ENCODE measurements around the gene OVCH1. TPM values are rescaled to one million over a fixed set of nuclear protein-coding genes. Genes with fewer than 3 reads are reported as not detected.

The OVCH1 gene
- total and polyA plus RNA-seq, 2 experiments from 2014 or later = 0.53 TPM; not detected in 1

DNA sequence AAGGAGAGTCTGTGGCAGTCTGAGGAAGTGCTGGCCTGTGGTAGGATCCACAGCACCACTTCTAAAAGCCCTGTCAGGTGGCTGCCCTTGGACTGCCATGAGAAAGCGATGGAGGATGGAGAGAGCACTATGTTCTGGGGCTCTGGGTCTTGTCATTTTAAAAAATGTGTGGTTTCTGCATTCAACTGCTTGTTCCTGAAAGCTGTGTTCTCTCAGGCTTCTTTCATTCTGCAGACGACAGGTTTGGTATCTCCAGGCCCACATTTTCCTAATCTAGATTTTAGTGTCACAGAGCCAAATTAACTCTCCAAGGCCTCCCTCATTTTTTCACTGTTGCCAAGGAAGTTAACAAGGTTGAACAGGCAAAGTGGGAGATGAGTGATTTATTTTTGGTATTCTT, 10.5 kb downstream of the OVCH1 start:
- H3K27ac ChIP-seq = no peak overlapping the region
- no peaks in the 10 kb centered on the region for H3K4me1 ChIP-seq (ENCODE audit: insufficient read depth)
- DNase-seq (ENCODE audit: low spot score) = no peak
- H4K20me1 ChIP-seq (ENCODE audit: insufficient read depth, poor library complexity, severe bottlenecking) = no peaks in the 10 kb centered on the region
- H3K79me2 ChIP-seq = no peaks in the 10 kb centered on the region
- no peaks in the 10 kb centered on the region for H3K27me3 ChIP-seq
- WGBS (ENCODE audit: low lambda C conversion rate, missing lambda C conversion rate) = 78% methylated on average over 2 of the region's 2 CpGs
- no peaks in the 10 kb centered on the region for H3K36me3 ChIP-seq (replicated peaks; ENCODE audit: insufficient read depth, low read depth)
- H3K4me2 ChIP-seq = no peak overlapping the region
- TF ChIP-seq, protein P1, sequence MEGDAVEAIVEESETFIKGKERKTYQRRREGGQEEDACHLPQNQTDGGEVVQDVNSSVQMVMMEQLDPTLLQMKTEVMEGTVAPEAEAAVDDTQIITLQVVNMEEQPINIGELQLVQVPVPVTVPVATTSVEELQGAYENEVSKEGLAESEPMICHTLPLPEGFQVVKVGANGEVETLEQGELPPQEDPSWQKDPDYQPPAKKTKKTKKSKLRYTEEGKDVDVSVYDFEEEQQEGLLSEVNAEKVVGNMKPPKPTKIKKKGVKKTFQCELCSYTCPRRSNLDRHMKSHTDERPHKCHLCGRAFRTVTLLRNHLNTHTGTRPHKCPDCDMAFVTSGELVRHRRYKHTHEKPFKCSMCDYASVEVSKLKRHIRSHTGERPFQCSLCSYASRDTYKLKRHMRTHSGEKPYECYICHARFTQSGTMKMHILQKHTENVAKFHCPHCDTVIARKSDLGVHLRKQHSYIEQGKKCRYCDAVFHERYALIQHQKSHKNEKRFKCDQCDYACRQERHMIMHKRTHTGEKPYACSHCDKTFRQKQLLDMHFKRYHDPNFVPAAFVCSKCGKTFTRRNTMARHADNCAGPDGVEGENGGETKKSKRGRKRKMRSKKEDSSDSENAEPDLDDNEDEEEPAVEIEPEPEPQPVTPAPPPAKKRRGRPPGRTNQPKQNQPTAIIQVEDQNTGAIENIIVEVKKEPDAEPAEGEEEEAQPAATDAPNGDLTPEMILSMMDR (IDR thresholded peaks at IDR 0.05; ENCODE audit: poor library complexity) = no peak
- TF ChIP-seq EZH2phosphoT487 (IDR thresholded peaks at IDR 0.05; ENCODE audit: low read depth, severe bottlenecking, unreplicated experiment) = no peak
- no peak for TF ChIP-seq EZH2 (IDR thresholded peaks at IDR 0.05; ENCODE audit: borderline replicate concordance)
- H2AFZ ChIP-seq = no peak overlapping the region
- H3K4me3 ChIP-seq = no peak overlapping the region
- no peaks in the 10 kb centered on the region for H3K9me2 ChIP-seq (replicated peaks; ENCODE audit: insufficient read depth)
- no peaks in the 10 kb centered on the region for H3K9me3 ChIP-seq (ENCODE audit: low read depth)

DNA sequence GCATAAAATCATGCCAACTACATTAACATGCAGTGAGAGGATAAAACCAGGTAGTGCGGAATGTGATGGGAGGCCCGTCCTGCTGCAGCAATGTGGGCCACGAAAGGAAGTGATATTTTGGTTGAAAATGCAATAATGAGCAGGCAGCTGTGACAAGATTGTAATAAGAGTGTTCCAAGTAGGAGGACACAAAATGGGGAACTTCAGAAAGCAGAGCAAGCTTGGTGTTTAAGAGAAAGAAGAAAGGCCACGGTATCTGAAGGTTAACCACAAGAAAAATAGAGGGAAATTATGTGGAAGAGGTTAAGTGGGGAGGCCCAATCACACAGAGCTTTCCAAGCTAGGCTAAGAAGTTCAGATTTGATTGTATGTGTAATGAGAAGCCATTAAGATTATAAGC, 34.3 kb downstream of the OVCH1 start:
- 95% methylated on average over 4 of the region's 4 CpGs for WGBS (ENCODE audit: low lambda C conversion rate, missing lambda C conversion rate)
- H4K20me1 ChIP-seq (ENCODE audit: insufficient read depth, poor library complexity, severe bottlenecking) = no peaks in the 10 kb centered on the region
- H2AFZ ChIP-seq = no peak overlapping the region
- DNase-seq (ENCODE audit: low spot score) = no peak
- H3K4me2 ChIP-seq = no peak overlapping the region
- no peaks in the 10 kb centered on the region for H3K36me3 ChIP-seq (replicated peaks; ENCODE audit: insufficient read depth, low read depth)
- H3K27ac ChIP-seq = no peak overlapping the region
- TF ChIP-seq EZH2phosphoT487 (IDR thresholded peaks at IDR 0.05; ENCODE audit: low read depth, severe bottlenecking, unreplicated experiment) = no peak
- no peak for TF ChIP-seq EZH2 (IDR thresholded peaks at IDR 0.05; ENCODE audit: borderline replicate concordance)
- TF ChIP-seq, protein P1 (IDR thresholded peaks at IDR 0.05; ENCODE audit: poor library complexity) = no peak
- H3K79me2 ChIP-seq = no peaks in the 10 kb centered on the region
- no peaks in the 10 kb centered on the region for H3K9me3 ChIP-seq (ENCODE audit: low read depth)
- H3K4me1 ChIP-seq (ENCODE audit: insufficient read depth) = no peaks in the 10 kb centered on the region
- H3K9me2 ChIP-seq (replicated peaks; ENCODE audit: insufficient read depth) = no peaks in the 10 kb centered on the region
- H3K27me3 ChIP-seq = no peaks in the 10 kb centered on the region
- H3K4me3 ChIP-seq = no peak overlapping the region

DNA sequence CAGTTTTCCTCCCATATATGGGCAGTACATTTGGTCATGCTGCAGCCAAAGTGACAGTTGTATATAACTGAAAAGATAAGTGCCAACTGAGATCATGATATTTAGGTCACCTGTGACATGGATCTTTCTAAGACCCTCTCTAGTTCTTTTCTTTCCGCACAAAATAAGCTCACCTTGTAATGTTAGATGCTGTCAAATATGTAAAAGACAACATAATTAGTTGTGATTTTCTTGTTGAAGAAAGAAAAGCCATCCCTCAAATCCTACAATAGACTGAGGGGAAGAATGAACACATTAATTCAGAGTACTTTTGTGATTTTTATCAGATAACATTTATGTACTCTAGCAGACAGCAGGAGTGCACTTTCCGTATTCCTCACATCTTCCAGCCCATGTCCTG, 37.4 kb downstream of the OVCH1 start:
- Histone ChIP-seq H3K4me1 (ENCODE audit: insufficient read depth) (no peaks in the 10 kb centered on the region), H3K4me3 (no peak overlapping the region), H3K4me2 (no peak overlapping the region), H3K27ac (no peak overlapping the region), H3K79me2 (no peaks in the 10 kb centered on the region), H4K20me1 (ENCODE audit: insufficient read depth, poor library complexity, severe bottlenecking) (no peaks in the 10 kb centered on the region), H2AFZ (no peak overlapping the region), H3K36me3 (replicated peaks; ENCODE audit: insufficient read depth, low read depth) (no peaks in the 10 kb centered on the region), H3K27me3 (no peaks in the 10 kb centered on the region), H3K9me3 (ENCODE audit: low read depth) (no peaks in the 10 kb centered on the region), H3K9me2 (replicated peaks; ENCODE audit: insufficient read depth) (no peaks in the 10 kb centered on the region)
- DNase-seq (ENCODE audit: low spot score) = no peak
- 87% methylated on average over 2 of the region's 2 CpGs for WGBS (ENCODE audit: low lambda C conversion rate, missing lambda C conversion rate)
- TF ChIP-seq EZH2 (IDR thresholded peaks at IDR 0.05; ENCODE audit: borderline replicate concordance) = no peak
- TF ChIP-seq, protein P1 (IDR thresholded peaks at IDR 0.05; ENCODE audit: poor library complexity) = no peak
- no peak for TF ChIP-seq EZH2phosphoT487 (IDR thresholded peaks at IDR 0.05; ENCODE audit: low read depth, severe bottlenecking, unreplicated experiment)

DNA sequence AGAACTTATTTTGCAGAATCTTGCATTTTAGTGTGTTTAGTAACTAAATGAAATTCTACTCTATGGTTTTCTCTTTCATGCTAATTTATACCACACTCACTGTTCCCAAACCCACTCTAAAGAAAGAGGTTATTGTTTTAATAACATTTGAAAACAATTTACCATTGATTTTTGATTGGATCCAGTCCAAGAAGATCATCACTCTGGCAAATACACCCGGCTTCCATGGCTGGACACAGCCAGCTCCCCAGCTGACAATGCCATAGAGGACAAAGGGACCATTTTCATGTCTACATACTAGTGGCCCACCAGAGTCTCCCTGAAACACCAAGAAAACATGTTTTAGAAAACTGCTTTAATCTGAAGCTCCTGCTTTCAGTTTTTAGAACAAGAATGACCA, 42.4 kb downstream of the OVCH1 start:
- 68% methylated on average over 1 of the region's 1 CpG for WGBS (ENCODE audit: low lambda C conversion rate, missing lambda C conversion rate)
- Histone ChIP-seq H3K36me3 (replicated peaks; ENCODE audit: insufficient read depth, low read depth) (no peaks in the 10 kb centered on the region), H3K4me1 (ENCODE audit: insufficient read depth) (no peaks in the 10 kb centered on the region), H3K4me2 (no peak overlapping the region), H3K27me3 (no peaks in the 10 kb centered on the region), H2AFZ (no peak overlapping the region), H4K20me1 (ENCODE audit: insufficient read depth, poor library complexity, severe bottlenecking) (no peaks in the 10 kb centered on the region), H3K9me3 (ENCODE audit: low read depth) (no peaks in the 10 kb centered on the region), H3K27ac (no peak overlapping the region), H3K9me2 (replicated peaks; ENCODE audit: insufficient read depth) (no peaks in the 10 kb centered on the region), H3K4me3 (no peak overlapping the region), H3K79me2 (no peaks in the 10 kb centered on the region)
- TF ChIP-seq, protein P1 (IDR thresholded peaks at IDR 0.05; ENCODE audit: poor library complexity) = no peak
- TF ChIP-seq EZH2 (IDR thresholded peaks at IDR 0.05; ENCODE audit: borderline replicate concordance) (no peak), EZH2phosphoT487 (IDR thresholded peaks at IDR 0.05; ENCODE audit: low read depth, severe bottlenecking, unreplicated experiment) (no peak)
- DNase-seq (ENCODE audit: low spot score) = no peak

All from hepatocyte (in vitro differentiated cells).